Kidney capillary endothelial cell (primary cell): ENCODE data around the gene PTPRM.

Experiments used
- DNase-seq: peaks from one replicate; pipeline ENCODE4 v3.0.0-alpha.2; 2018; ENCODE audit warnings: low spot score

Gene PTPRM

GRCh38 chr18:7809455-7809854 is 242.3 kb downstream of the PTPRM start:
- DNase-seq, result no peak

DNA sequence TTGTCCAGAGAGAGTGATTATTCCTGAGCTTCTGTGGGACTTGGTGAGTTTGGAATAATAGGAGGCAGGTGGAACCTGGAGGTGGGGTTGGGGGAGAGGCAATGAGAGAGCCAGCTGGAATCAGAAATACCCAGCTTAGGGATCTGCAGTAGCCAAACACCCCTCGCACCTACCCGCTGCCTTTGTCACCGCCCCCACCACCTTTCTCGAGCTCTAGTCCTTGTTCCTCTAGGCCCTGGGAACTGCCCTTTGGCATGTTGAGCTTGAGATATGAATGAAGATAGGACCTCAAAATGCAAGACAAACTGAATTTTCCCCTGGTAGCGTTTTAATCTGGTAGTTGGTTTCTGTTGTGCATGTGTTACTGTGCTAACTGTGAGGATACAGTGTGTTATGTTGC is 242.9 kb downstream of the PTPRM start:
- DNase-seq, result no peak

- DNase-seq, result no peak
Observed at GRCh38 chr18:7812431-7813063, 245.4 kb downstream of the PTPRM start.

- no peak for DNase-seq
Observed at GRCh38 chr18:7813131-7813530, 246.0 kb downstream of the PTPRM start.

DNA sequence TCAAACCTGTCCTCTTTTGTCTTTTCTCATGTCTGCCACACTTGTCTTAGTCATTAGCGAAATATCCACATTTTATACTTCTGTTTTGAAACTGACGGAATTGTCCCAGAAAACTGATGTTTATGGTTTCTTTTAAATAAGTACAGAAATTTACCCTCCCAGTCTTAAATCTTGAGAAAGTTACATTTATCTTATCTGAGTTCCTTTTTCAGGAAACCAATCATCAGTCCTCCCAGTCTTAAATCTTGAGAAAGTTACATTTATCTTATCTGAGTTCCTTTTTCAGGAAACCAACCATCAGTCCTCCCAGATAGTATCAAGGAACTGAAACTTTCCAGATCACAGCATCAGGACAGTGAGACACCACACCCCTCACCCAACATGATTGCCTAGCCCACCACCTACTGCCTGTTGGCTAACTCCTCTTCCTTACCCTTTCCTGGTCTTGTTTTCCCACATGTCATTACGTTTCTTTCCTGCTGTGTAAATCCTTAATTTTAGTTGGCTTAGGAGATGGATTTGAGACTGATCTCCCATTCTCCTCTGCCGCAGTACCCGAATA is 247.7 kb downstream of the PTPRM start:
- DNase-seq, result no peak

DNA sequence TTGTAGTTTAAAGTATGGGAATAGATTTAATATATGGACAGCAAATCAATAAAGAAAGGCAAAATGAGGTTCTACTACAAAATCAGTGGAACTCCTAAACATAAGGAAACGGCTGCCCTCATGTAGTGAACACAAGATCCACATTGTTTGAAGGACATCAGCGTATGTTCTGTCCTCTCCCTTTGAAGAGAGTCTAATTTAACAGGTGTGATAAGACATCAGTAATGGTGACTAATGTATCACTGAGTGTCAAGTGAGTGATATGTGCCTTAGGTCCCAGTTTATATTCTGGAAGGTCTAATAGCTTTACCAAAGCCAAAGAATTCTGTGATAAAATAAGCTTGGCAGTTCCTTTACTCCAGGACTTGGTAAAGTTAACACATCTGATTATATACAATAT is 248.7 kb downstream of the PTPRM start:
- no peak for DNase-seq

GRCh38 chr18:7817575-7818230 is 250.6 kb downstream of the PTPRM start:
- DNase-seq, result peak; percentile 7

- DNase-seq, result no peak
Observed at GRCh38 chr18:7821784-7822183, 254.7 kb downstream of the PTPRM start.

GRCh38 chr18:7822435-7823331 is 255.6 kb downstream of the PTPRM start:
- DNase-seq, result peak; percentile 54

- DNase-seq, result peak; percentile 25
Observed at GRCh38 chr18:7824970-7825369, 257.9 kb downstream of the PTPRM start.

- DNase-seq, result no peak
Observed at GRCh38 chr18:7830468-7830867, 263.4 kb downstream of the PTPRM start.

DNA sequence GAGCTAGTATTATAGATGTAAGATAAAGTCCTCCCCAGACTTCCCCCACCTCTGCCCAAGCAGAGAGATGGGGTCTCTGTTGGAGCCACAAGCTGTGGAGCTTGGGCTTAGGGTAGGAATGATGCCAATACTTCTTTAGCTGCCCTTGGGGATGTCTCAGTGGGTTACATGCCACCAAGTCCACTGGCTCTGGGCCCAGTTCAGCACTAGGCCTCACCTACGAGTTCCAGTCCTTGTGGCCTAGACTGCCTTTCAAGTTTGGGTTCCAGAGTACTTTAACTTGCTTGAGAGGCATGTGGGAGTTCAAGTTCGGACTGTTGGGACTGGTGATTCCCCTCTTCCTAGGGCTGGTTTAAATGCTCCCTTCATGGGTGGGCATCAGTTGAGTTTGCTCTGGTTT is 272.4 kb downstream of the PTPRM start:
- no peak for DNase-seq

GRCh38 chr18:7840411-7840810 is 273.3 kb downstream of the PTPRM start:
- peak; percentile 59 for DNase-seq

DNA sequence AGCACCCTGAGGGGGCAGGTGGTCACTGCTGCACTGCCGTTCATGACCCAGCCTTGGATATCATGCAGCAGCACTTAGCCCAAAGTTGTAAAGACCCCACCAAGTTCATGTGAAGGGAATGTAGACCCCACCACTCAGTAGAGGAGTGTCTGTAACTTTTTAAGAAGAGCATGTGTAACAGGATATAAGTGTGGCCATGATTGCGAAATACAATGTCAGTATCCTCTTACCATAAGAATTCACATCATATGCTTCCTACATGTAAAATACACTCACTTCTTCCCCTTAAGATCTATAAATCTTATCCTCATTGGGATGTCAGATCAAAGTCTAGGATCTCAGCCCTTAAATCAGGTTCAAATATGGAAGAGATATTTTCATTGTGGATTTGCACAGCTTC is 276.9 kb downstream of the PTPRM start:
- no peak for DNase-seq

DNA sequence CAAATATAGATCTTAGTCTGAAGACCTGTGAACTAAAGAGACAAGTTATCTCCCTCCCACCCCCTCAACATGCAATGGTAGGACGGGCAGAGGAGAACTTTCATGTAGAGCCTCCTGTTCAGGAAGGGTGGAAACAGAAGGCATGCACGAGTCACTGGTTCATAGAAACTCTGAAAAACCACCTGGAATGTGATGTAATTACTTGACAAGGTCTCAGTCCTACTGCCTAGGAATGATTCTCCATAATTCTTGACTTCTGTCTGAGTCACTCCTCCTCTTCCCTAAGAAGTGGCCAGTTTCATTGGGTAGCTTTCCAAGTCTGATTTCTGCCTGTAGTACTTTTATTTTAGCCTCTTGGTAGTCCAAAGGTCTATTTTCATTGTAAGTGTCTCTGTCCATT is 277.3 kb downstream of the PTPRM start:
- no peak for DNase-seq

- no peak for DNase-seq
Observed at GRCh38 chr18:7846335-7846734, 279.2 kb downstream of the PTPRM start.

DNA sequence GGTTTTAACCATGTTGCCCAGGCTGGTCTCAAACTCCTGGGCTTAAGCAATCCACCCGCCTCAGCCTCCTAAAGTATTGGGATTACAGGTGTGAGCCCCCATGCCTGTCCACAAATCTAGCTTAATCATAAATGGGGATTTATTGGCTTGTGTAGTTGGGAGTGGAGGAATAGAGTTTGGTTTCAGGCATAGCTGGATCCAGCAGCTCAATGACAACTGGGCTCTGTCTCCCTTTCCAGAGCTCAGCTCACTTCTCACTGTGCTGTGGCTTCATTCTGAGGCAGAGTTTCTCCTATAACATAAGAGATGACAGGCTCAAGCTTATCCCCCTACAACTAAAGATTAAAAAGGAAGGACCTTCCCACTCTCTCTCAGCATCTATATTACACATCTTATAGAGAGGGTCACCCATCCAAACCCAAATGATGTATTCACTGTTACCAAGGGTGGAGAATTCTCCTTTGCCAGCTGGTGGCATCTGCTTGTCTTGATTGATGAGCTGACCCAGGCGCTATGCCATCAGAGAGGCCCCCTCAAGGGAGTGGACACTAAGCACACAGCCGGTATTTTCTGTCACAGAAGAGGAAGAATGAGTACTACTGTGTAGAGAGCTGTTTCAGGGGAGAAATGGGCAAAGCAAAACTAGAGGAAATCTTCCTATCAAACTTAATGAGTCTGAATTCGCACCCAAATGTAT is 280.4 kb downstream of the PTPRM start:
- no peak for DNase-seq

DNA sequence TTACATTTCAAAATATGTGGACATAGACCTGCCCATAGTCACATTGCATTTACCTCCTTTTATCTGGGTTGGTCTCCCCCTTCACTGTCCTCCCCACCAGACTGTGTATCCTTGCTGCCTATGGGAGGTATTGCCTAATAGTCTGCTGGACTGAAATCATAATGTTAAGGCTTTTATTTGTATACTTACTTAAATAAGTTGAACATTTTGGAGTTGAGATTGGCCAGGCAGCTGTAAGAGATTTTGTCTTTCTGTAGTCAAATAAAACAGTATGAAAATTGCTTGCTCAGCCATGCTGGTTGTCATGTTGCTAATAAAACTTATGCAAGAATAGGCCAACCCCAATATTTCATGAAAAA is 280.9 kb downstream of the PTPRM start:
- DNase-seq, result no peak

DNA sequence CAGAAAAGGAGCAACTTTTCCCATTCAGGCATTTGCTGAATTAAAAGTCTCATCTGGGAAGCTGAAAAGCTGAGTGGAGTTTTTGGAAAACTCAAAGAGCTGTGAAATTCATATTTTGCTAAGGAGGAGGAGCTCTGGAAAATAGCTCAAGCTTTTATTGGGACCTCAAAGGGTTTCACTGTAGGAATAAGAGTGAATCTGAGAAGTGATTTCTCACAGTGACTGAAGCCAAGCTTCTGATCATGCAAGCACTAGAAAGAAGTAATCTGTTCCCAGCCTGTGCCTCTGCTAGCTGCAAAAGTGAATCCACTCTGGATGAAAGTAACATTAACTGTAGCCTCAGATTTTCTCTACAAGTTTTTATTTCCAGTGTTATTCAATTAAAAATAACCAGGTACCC is 283.3 kb downstream of the PTPRM start:
- no peak for DNase-seq

DNA sequence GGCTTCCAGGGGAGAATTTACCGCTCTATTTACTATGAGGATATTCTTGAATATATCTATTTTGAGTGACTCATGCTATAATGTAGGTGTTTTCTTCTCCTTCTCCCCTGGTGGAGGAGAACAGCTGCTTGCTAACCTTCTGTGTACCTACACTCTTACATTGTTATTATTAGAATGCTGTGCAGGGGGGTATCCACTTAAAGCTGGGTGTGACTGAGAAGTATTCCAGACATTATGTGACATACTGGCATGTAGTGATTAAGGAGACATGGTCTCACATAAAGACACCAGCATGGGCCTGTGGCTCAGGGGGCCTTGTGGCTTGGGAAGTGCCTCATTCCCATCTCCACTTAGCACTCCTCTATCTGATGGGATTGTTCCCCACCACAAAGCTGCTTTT is 287.9 kb downstream of the PTPRM start:
- DNase-seq, result no peak

DNA sequence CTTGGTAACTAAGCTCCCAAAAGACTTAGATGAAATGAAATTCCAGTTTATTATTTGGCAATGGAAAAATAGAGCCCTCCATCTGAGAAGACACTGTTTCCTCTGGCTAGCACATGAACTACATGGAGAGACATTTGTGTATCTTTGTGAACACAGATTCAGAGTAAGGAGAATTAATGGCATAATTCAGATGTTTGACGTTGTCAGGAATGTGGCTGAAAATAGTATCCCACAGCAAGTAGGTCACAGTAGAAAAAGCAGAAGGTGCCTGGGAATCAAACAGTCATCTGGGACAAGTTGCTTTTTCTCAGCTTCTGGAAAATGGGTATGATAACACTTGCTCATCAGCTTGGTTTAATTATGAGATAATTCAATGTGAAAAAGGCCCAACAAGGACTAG is 288.6 kb downstream of the PTPRM start:
- no peak for DNase-seq

GRCh38 chr18:7856116-7856515 is 289.0 kb downstream of the PTPRM start:
- DNase-seq, result no peak
